B cell (primary cell): ENCODE measurements around the gene ACSM3. TPM values are rescaled to one million over a fixed set of nuclear protein-coding genes. Genes with fewer than 3 reads are reported as not detected.

Experiments used
- ATAC-seq: fragments of 200-7000 bp; cut with Tn5 transposase; one replicate; pipeline ENCODE4 v1.10.0; 2021; ENCODE audit warnings: low read depth, mild to moderate bottlenecking, moderate number of reproducible peaks, moderate library complexity
- CTCF ChIA-PET: fragments of 350-600 bp; sonication (Branson Sonifier 250); formaldehyde crosslinking; loops from one replicate; lab custom pipeline; 2021; ENCODE audit warnings: antibody characterized with exemption, inconsistent platforms; lab: Charles Lee
- POLR2A ChIA-PET: fragments of 350-600 bp; sonication (Branson Sonifier 250); formaldehyde crosslinking; loops from one replicate; lab custom pipeline; 2021; ENCODE audit warnings: antibody characterized with exemption; lab: Charles Lee
- DNase-seq: peaks from one replicate; pipeline ENCODE4 v3.0.0; 2013
- H2AFZ ChIP-seq: 2 replicates; pipeline ENCODE4 v1.6.1; 2012; ENCODE audit warnings: mild to moderate bottlenecking, low read depth, low read length; ENCODE audit not compliant: insufficient read depth, poor library complexity, severe bottlenecking
- H3K27ac ChIP-seq, 2 donors: 1 replicate in 1 of 2; 2 replicates in 1 of 2; pipeline ENCODE4 v1.5.1; 2012 to 2013; ENCODE audit warnings: low read length in 2 of 2, mild to moderate bottlenecking in 2 of 2, moderate library complexity in 1 of 2
- H3K27me3 ChIP-seq, 4 experiments: fragments of 200-600 bp in 1 of 4; sonication (generic) in 1 of 4; replicated peaks in 1 of 4; 1 replicate in 2 of 4; 2 replicates in 2 of 4; pipeline versions ENCODE4 v1.6.1 to v1.7.0; 2013 to 2016; ENCODE audit warnings: low read length in 3 of 4, mild to moderate bottlenecking in 2 of 4, mixed read lengths in 1 of 4, moderate library complexity in 1 of 4; ENCODE audit not compliant: insufficient read depth in 4 of 4, control insufficient read depth in 3 of 4; ENCODE audit errors: control extremely low read depth in 1 of 4
- H3K36me3 ChIP-seq, 2 experiments: replicated peaks in 1 of 2; 1 replicate in 1 of 2; 2 replicates in 1 of 2; pipeline versions ENCODE4 v1.6.1 to v1.7.1; 2013; ENCODE audit warnings: low read length in 1 of 2; ENCODE audit not compliant: insufficient read depth in 2 of 2, control insufficient read depth in 1 of 2; ENCODE audit errors: control extremely low read depth in 1 of 2, extremely low read depth in 1 of 2
- H3K4me1 ChIP-seq, 2 donors: fragments of 200-600 bp in 1 of 2; sonication (generic) in 1 of 2; 1 replicate in 1 of 2; 2 replicates in 1 of 2; pipeline versions ENCODE4 v1.5.1 to v1.6.1; 2013 to 2017; ENCODE audit warnings: low read length in 2 of 2; ENCODE audit not compliant: control insufficient read depth in 2 of 2, insufficient read depth in 2 of 2
- H3K4me2 ChIP-seq: replicated peaks from 2 replicates; pipeline ENCODE3; 2012; ENCODE audit warnings: mild to moderate bottlenecking, low read depth, low read length; ENCODE audit not compliant: poor library complexity, severe bottlenecking
- H3K4me3 ChIP-seq, 5 experiments: fragments of 200-600 bp in 1 of 5; sonication (generic) in 1 of 5; 1 replicate in 3 of 5; 2 replicates in 2 of 5; pipeline versions ENCODE4 v1.5.1 to v1.7.0; 2011 to 2016; ENCODE audit warnings: low read length in 4 of 5, mild to moderate bottlenecking in 4 of 5, low read depth in 2 of 5, control low read depth in 1 of 5, moderate library complexity in 1 of 5; ENCODE audit not compliant: insufficient read depth in 1 of 5; ENCODE audit errors: control extremely low read depth in 1 of 5, extremely low read depth in 1 of 5
- H3K79me2 ChIP-seq: fragments of 200-600 bp; sonication (generic); one replicate; pipeline ENCODE4 v1.6.0; 2016; ENCODE audit warnings: low read length; ENCODE audit not compliant: control insufficient read depth, insufficient read depth
- H3K9ac ChIP-seq: fragments of 200-600 bp; sonication (generic); 2 replicates; pipeline ENCODE4 v1.6.1; 2017; ENCODE audit warnings: mild to moderate bottlenecking, low read length, moderate library complexity
- H3K9me3 ChIP-seq, 3 donors: one replicate each; pipeline versions ENCODE4 v1.6.1 to v1.7.1; 2013; ENCODE audit warnings: low read length in 2 of 3; ENCODE audit not compliant: control insufficient read depth in 2 of 3, insufficient read depth in 1 of 3; ENCODE audit errors: control extremely low read depth in 1 of 3
- H4K20me1 ChIP-seq: 2 replicates; pipeline ENCODE4 v1.6.0; 2012; ENCODE audit warnings: mild to moderate bottlenecking, low read length; ENCODE audit not compliant: insufficient read depth, control insufficient read depth, poor library complexity, severe bottlenecking
- H3K27ac Mint-ChIP-seq: one replicate; pipeline ENCODE4 v1.8.0; 2021; ENCODE audit warnings: mixed read lengths
- H3K27me3 Mint-ChIP-seq: one replicate; pipeline ENCODE4 v1.8.0; 2021; ENCODE audit warnings: mixed read lengths
- H3K4me1 Mint-ChIP-seq: one replicate; pipeline ENCODE4 v1.8.0; 2021; ENCODE audit warnings: mixed read lengths
- H3K4me3 Mint-ChIP-seq: one replicate; pipeline ENCODE4 v1.8.0; 2021; ENCODE audit warnings: mixed read lengths
- H3K9me3 Mint-ChIP-seq: one replicate; pipeline ENCODE4 v1.8.0; 2022; ENCODE audit warnings: mixed read lengths; ENCODE audit not compliant: insufficient read depth
- CTCF ChIP-seq: fragments of 200-600 bp; IDR thresholded peaks from one replicate; pipeline ENCODE4 v1.8.0; 2022; ENCODE audit warnings: antibody characterized with exemption, mild to moderate bottlenecking
- EZH2 ChIP-seq: IDR thresholded peaks from 2 replicates; pipeline ENCODE4 v1.6.1; 2012; ENCODE audit warnings: borderline replicate concordance, low read depth, mild to moderate bottlenecking, moderate library complexity, low read length; ENCODE audit not compliant: insufficient read depth, poor library complexity, severe bottlenecking
- WGBS: methylation state at CpG from one replicate; pipeline ENCODE4 v1.1.5; 2013; ENCODE audit warnings: missing lambda C conversion rate; ENCODE audit not compliant: insufficient coverage; 5-methylcytosine and 5-hydroxymethylcytosine counted together
- intact Hi-C: fragments of 100-400 bp; cut with micrococcal nuclease; formaldehyde crosslinking; loops from one replicate; pipeline ENCODE4 v1.10.0; 2022
- polyA plus RNA-seq: library from polyadenylated mRNA; depleted of rRNA; stranded (reverse); fragments of >200 nt; gene quantifications from 2 replicates; pipeline ENCODE4 v1.2.3, GENCODE V29; 2012
- total RNA-seq, 2 donors: library from RNA; stranded (reverse); fragments of 120-200 nt in 1 of 2; gene quantifications; 1 replicate in 1 of 2; 2 replicates in 1 of 2; pipeline versions ENCODE4 v1.2.3 to v1.2.4, GENCODE V29; 2013 to 2022

The ACSM3 gene
- total and polyA plus RNA-seq, 2 donors (not counting 1 experiment from before 2014, with no cell fraction given) = 6.3 to 84.2 TPM

- Histone ChIP-seq H4K20me1 (no peaks in the 10 kb centered on the region), H3K79me2 (no peaks in the 10 kb centered on the region), H3K27ac (no peak overlapping the region), H3K9me3 (no peaks in the 10 kb centered on the region), H2AFZ (no peak overlapping the region), H3K27me3 (no peaks in the 10 kb centered on the region), H3K36me3 (no peaks in the 10 kb centered on the region), H3K4me1 (peaks cover 3 to 9% of the 10 kb centered on the region in 2 donors), H3K4me2 (no peak overlapping the region), H3K4me3 (no peak overlapping the region), H3K9ac (no peak overlapping the region)
- H3K4me3 Mint-ChIP-seq = no peak overlapping the region
- POLR2A ChIA-PET = no interaction called here
- intact Hi-C loops = no loop called here
- no peak for TF ChIP-seq EZH2
- TF ChIP-seq CTCF = no peak
- H3K27ac Mint-ChIP-seq = no peak overlapping the region
- ATAC-seq (no peak), DNase-seq (no peak)
- no peaks in the 10 kb centered on the region for H3K27me3 Mint-ChIP-seq
- no CpG with 5 or more reads among the region's 1 CpG for WGBS
- CTCF ChIA-PET = no interaction called here
- peaks cover 3% of the 10 kb centered on the region for H3K4me1 Mint-ChIP-seq
- H3K9me3 Mint-ChIP-seq = no peaks in the 10 kb centered on the region
Observed at GRCh38 chr16:20768818-20769217, 5.0 kb downstream of the ACSM3 start.

GRCh38 chr16:20773679-20774078 is 9.9 kb downstream of the ACSM3 start:
- CTCF ChIA-PET = no interaction called here

More at GRCh38 chr16:20773679-20774078, 9.9 kb downstream of the ACSM3 start:
- Histone ChIP-seq H3K9me3 (no peaks in the 10 kb centered on the region), H4K20me1 (no peaks in the 10 kb centered on the region), H3K4me3 (no peak overlapping the region), H3K9ac (no peak overlapping the region), H2AFZ (no peak overlapping the region), H3K4me1 (no peaks in the 10 kb centered on the region), H3K27ac (no peak overlapping the region), H3K79me2 (no peaks in the 10 kb centered on the region), H3K4me2 (no peak overlapping the region), H3K36me3 (no peaks in the 10 kb centered on the region), H3K27me3 (no peaks in the 10 kb centered on the region)
- Mint-ChIP-seq H3K27me3 (no peaks in the 10 kb centered on the region), H3K9me3 (no peaks in the 10 kb centered on the region), H3K4me3 (no peak overlapping the region), H3K27ac (no peak overlapping the region), H3K4me1 (no peaks in the 10 kb centered on the region)
- TF ChIP-seq EZH2 (no peak), CTCF (no peak)
- 86% methylated on average over 1 of the region's 3 CpGs for WGBS
- no peak for DNase-seq
- ATAC-seq = no peak
- POLR2A ChIA-PET = interaction anchor here (0.6 kb wide), 1 partner anchor 32 kb away, joined by 3 read pairs; the partner anchor contains the start of genes ERI2 and REXO5
- intact Hi-C loops = no loop called here
